Coronary artery (tissue), 2 donors: ENCODE data around the gene SEPTIN2.

Experiments
- DNase-seq: peaks from one replicate; pipeline ENCODE4 v3.0.0-alpha.2; 2017; ENCODE audit warnings: low spot score
- H3K27ac ChIP-seq, 2 donors: fragments of 200-600 bp; sonication (generic); one replicate each; pipeline ENCODE4 v1.5.1; 2016 to 2019
- H3K4me3 ChIP-seq: fragments of 200-600 bp; sonication (generic); 2 replicates; pipeline ENCODE4 v1.5.1; 2016; ENCODE audit warnings: mild to moderate bottlenecking, moderate library complexity
- CTCF ChIP-seq: fragments of 200-600 bp; sonication (generic); IDR thresholded peaks from one replicate; pipeline ENCODE4 v1.5.1; 2019; ENCODE audit warnings: antibody characterized with exemption

The SEPTIN2 gene

GRCh38 chr2:241298673-241299072, 17.1 kb upstream of the SEPTIN2 start:
- DNase-seq = no peak
- H3K4me3 ChIP-seq = no peak overlapping the region
- TF ChIP-seq CTCF = no peak
- no peak overlapping the region for H3K27ac ChIP-seq

GRCh38 chr2:241300000-241300399, 15.7 kb upstream of the SEPTIN2 start:
- Histone ChIP-seq H3K4me3 (no peak overlapping the region), H3K27ac (no peak overlapping the region)
- DNase-seq = no peak
- no peak for TF ChIP-seq CTCF

- no peak overlapping the region for H3K4me3 ChIP-seq
- no peak for DNase-seq
- TF ChIP-seq CTCF = no peak
- no peak overlapping the region for H3K27ac ChIP-seq
These were observed 13.6 kb upstream of the SEPTIN2 start for GRCh38 chr2:241302083-241302482.

- H3K4me3 ChIP-seq = no peak overlapping the region
- no peak for TF ChIP-seq CTCF
- no peak overlapping the region for H3K27ac ChIP-seq
- DNase-seq = no peak
These were observed 12.7 kb upstream of the SEPTIN2 start for GRCh38 chr2:241302759-241303651.

- Histone ChIP-seq H3K4me3 (no peak overlapping the region), H3K27ac (no peak overlapping the region)
- DNase-seq = no peak
- no peak for TF ChIP-seq CTCF
These were observed 11.6 kb upstream of the SEPTIN2 start for GRCh38 chr2:241304039-241304670.

- DNase-seq = no peak
- Histone ChIP-seq H3K4me3 (no peak overlapping the region), H3K27ac (no peak overlapping the region)
- no peak for TF ChIP-seq CTCF
These were observed 8.7 kb upstream of the SEPTIN2 start for GRCh38 chr2:241307055-241307454.

GRCh38 chr2:241308267-241308666, 7.5 kb upstream of the SEPTIN2 start:
- TF ChIP-seq CTCF = no peak
- Histone ChIP-seq H3K4me3 (no peak overlapping the region), H3K27ac (no peak overlapping the region)
- no peak for DNase-seq
